KMS-11 (cell line): ENCODE results near the gene TMEM232.
A peak's percentile ranks its signal among the peaks of the same experiment; 100 is the strongest.

Experiments used
- H2AFZ ChIP-seq: fragments of 200-600 bp; sonication (generic); 2 replicates; pipeline ENCODE4 v1.6.1; 2016; ENCODE audit warnings: antibody characterized with exemption, mixed run types, low read depth
- H3K27ac ChIP-seq: fragments of 200-600 bp; sonication (generic); 2 replicates; pipeline ENCODE4 v1.6.1; 2016; ENCODE audit warnings: mild to moderate bottlenecking, mixed run types
- H3K27me3 ChIP-seq: fragments of 200-600 bp; sonication (generic); 2 replicates; pipeline ENCODE4 v1.6.1; 2017; ENCODE audit warnings: mild to moderate bottlenecking, low read depth, mixed run types, moderate library complexity; ENCODE audit not compliant: insufficient read depth
- H3K36me3 ChIP-seq: fragments of 200-600 bp; sonication (generic); 2 replicates; pipeline ENCODE4 v1.6.1; 2017; ENCODE audit warnings: mild to moderate bottlenecking, mixed run types; ENCODE audit not compliant: insufficient read depth
- H3K4me1 ChIP-seq: fragments of 200-600 bp; sonication (generic); 2 replicates; pipeline ENCODE4 v1.6.1; 2016; ENCODE audit warnings: mild to moderate bottlenecking, low read depth, mixed run types; ENCODE audit not compliant: poor library complexity, severe bottlenecking
- H3K4me2 ChIP-seq: fragments of 200-600 bp; sonication (generic); 2 replicates; pipeline ENCODE4 v1.7.0; 2016; ENCODE audit warnings: mild to moderate bottlenecking, mixed run types
- H3K4me3 ChIP-seq: fragments of 200-600 bp; sonication (generic); IDR thresholded peaks from 2 replicates; pipeline ENCODE4 v1.6.1; 2017; ENCODE audit warnings: low read depth, low read length, mixed read lengths; ENCODE audit not compliant: insufficient read depth
- H3K79me2 ChIP-seq: fragments of 200-600 bp; sonication (generic); 2 replicates; pipeline ENCODE4 v1.6.1; 2016; ENCODE audit warnings: low read depth, mixed run types; ENCODE audit not compliant: insufficient read depth
- H3K9ac ChIP-seq: fragments of 200-600 bp; sonication (generic); 2 replicates; pipeline ENCODE4 v1.6.1; 2016; ENCODE audit warnings: mild to moderate bottlenecking, mixed run types
- H4K20me1 ChIP-seq: fragments of 200-600 bp; sonication (generic); 2 replicates; pipeline ENCODE4 v1.6.1; 2016; ENCODE audit warnings: mild to moderate bottlenecking, mixed run types; ENCODE audit not compliant: insufficient read depth
- CTCF ChIP-seq: fragments of 200-600 bp; sonication (generic); conservative IDR thresholded peaks from 2 replicates; pipeline ENCODE4 v1.6.1; 2017; ENCODE audit warnings: low read depth, mild to moderate bottlenecking, antibody characterized with exemption, low read length, moderate library complexity, mixed read lengths

Gene TMEM232

GRCh38 chr5:110651507-110651906 lies 75.0 kb downstream of the TMEM232 start:
- no peaks in the 10 kb centered on the region for H4K20me1 ChIP-seq
- no peak overlapping the region for H2AFZ ChIP-seq
- H3K79me2 ChIP-seq = no peaks in the 10 kb centered on the region
- no peaks in the 10 kb centered on the region for H3K36me3 ChIP-seq
- H3K4me3 ChIP-seq = no peak overlapping the region
- no peaks in the 10 kb centered on the region for H3K27me3 ChIP-seq
- no peak overlapping the region for H3K4me2 ChIP-seq
- H3K4me1 ChIP-seq = no peaks in the 10 kb centered on the region
- H3K9ac ChIP-seq = no peak overlapping the region
- TF ChIP-seq CTCF = no peak
- no peak overlapping the region for H3K27ac ChIP-seq

- H3K79me2 ChIP-seq = no peaks in the 10 kb centered on the region
- H3K36me3 ChIP-seq = no peaks in the 10 kb centered on the region
- H3K4me2 ChIP-seq = no peak overlapping the region
- H2AFZ ChIP-seq = no peak overlapping the region
- no peak overlapping the region for H3K4me3 ChIP-seq
- H3K9ac ChIP-seq = no peak overlapping the region
- H3K27me3 ChIP-seq = no peaks in the 10 kb centered on the region
- H3K4me1 ChIP-seq = no peaks in the 10 kb centered on the region
- H3K27ac ChIP-seq = no peak overlapping the region
- H4K20me1 ChIP-seq = no peaks in the 10 kb centered on the region
- no peak for TF ChIP-seq CTCF
These were observed 82.1 kb downstream of the TMEM232 start for GRCh38 chr5:110644357-110644756.

DNA sequence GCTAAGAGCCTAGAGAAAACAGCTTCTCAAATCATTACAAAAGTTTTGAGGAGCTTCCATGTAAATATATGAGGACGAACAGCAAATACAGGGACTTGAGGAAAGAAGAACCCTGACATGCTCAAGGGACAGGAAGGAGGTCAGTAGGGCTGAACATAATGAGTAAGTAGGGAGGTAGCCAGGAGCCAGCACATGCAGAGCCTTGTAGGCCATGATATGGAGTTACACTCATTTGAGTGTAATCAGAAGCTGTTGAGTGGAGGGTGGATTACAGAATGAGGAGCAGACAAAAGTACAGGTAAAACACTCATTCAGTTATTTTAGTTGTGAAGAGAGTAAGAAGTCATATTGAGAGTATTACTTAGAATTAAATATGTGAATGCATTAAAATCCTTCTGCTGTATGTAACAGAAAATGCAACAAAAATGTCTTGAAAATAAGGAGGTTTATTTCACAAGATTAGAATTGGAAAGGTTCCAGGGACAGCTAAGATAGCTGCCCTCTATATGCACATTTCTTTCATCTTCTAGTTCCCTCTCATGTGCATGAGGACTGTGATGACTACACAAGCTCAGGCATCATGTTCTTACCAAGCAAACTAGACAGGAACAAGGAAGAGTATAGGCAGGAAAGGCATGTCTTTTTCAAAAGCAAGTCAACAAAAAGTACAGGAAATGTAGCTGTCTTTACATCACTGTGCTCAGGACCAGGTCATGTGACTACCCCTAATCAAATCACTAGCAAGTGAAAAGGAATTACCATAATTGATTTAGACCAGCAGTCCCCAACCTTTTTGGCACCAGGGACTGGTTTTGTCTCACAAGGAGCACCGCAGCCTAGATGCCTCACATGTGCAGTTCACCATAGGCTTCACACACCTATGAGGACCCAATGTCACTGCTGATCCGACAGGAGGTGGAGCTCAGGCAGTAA lies 87.2 kb downstream of the TMEM232 start:
- Histone ChIP-seq H3K4me1 (peaks cover 6% of the 10 kb centered on the region), H3K27me3 (no peaks in the 10 kb centered on the region), H3K79me2 (no peaks in the 10 kb centered on the region), H3K9ac (no peak overlapping the region), H3K27ac (no peak overlapping the region), H3K4me2 (no peak overlapping the region), H3K4me3 (no peak overlapping the region), H4K20me1 (no peaks in the 10 kb centered on the region), H3K36me3 (no peaks in the 10 kb centered on the region), H2AFZ (no peak overlapping the region)
- TF ChIP-seq CTCF = no peak

DNA sequence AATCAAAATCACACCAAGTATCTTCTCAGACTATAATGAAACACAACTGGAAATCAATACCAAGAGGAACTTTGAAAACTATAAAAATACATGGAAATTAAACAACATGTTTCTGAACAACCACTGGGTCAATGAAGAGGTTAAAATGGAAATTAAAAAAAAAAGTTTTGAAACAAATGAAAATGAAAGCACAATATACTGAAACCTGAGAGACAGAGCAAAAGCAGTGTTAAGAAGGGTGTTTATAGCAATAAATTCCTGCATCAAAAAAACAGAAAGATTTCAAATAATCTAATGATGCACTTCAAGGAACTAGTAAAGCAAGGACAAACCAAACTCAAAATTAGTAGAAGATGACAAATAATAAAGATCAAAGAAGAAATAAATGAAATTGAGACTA lies 92.0 kb downstream of the TMEM232 start:
- Histone ChIP-seq H3K4me2 (peak overlapping the region; percentile 29), H3K27me3 (no peaks in the 10 kb centered on the region), H4K20me1 (no peaks in the 10 kb centered on the region), H3K9ac (no peak overlapping the region), H3K79me2 (no peaks in the 10 kb centered on the region), H3K36me3 (no peaks in the 10 kb centered on the region), H2AFZ (peak overlapping the region; percentile 14; the same call in 1 of the 2 replicates), H3K4me3 (no peak overlapping the region), H3K27ac (no peak overlapping the region), H3K4me1 (peaks cover 10% of the 10 kb centered on the region)
- no peak for TF ChIP-seq CTCF
